K562 (cell line): Measurements from ENCODE around the gene PSD2. TPM values are rescaled to one million over a fixed set of nuclear protein-coding genes. Genes with fewer than 3 reads are reported as not detected.

Source experiments
- ADNP ChIP-seq: fragments of 200-800 bp; sonication (Bioruptor generic); IDR thresholded peaks from 2 replicates; pipeline ENCODE4 v1.6.1; 2016; ENCODE audit warnings: missing genetic modification characterization, missing compliant biosample characterization
- GATA2 ChIP-seq: sonication (generic); formaldehyde crosslinking; IDR thresholded peaks from 2 replicates; pipeline ENCODE4 v1.4.0; 2020; ENCODE audit warnings: mild to moderate bottlenecking, missing genetic modification reagents
- GATAD2B ChIP-seq: fragments of 450-650 bp; IDR thresholded peaks from 2 replicates; pipeline ENCODE4 v1.6.1; 2017; ENCODE audit warnings: mild to moderate bottlenecking, borderline replicate concordance
- HNRNPUL1 ChIP-seq: fragments of 200-400 bp; formaldehyde crosslinking; IDR thresholded peaks from 2 replicates; pipeline ENCODE4 v1.6.1; 2017; ENCODE audit warnings: low read length
- MAFF ChIP-seq: IDR thresholded peaks from 2 replicates; pipeline ENCODE4 v1.6.1; 2012; ENCODE audit warnings: low read length, improper control_type of control experiment
- RFX5 ChIP-seq: IDR thresholded peaks from 2 replicates; pipeline ENCODE4 v1.6.1; 2011; ENCODE audit warnings: low read depth, mild to moderate bottlenecking, improper control_type of control experiment, low read length
- ZNF217 ChIP-seq: sonication (generic); formaldehyde crosslinking; IDR thresholded peaks from 2 replicates; pipeline ENCODE4 v1.8.0; 2022; ENCODE audit warnings: mild to moderate bottlenecking, missing genetic modification reagents
- polyA plus RNA-seq, 8 experiments: library from polyadenylated mRNA; depleted of rRNA in 4 of 8; stranded (reverse) in 5 of 8; unstranded in 3 of 8; fragments of >200 nt; fragmentation: Nextera tagmentation in 2 of 8; fragmentation: Illumina TruSeq in 1 of 8; extraction: Ambion mirVana in 2 of 8; extraction: Trizol in 1 of 8; gene quantifications; 2 replicates each; pipeline versions ENCODE4 v1.2.1 to v1.2.3, GENCODE V29; 2011 to 2014; ENCODE audit warnings: inconsistent platforms in 1 of 8, missing spikeins in 1 of 8
- total RNA-seq, 7 experiments: library from RNA; depleted of rRNA in 6 of 7; stranded (reverse); fragments of >200 nt in 6 of 7; fragmentation: Illumina TruSeq in 2 of 7; extraction: Trizol in 2 of 7; gene quantifications; 2 replicates each; pipeline versions ENCODE4 v1.2.1 to v1.2.3, GENCODE V29; 2011 to 2021; ENCODE audit warnings: low replicate concordance in 1 of 7
- TF ChIP-seq, protein P1 (sequence below): sonication (generic); formaldehyde crosslinking; IDR thresholded peaks from 2 replicates; pipeline ENCODE4 v1.8.0; 2023; ENCODE audit warnings: missing genetic modification reagents, mild to moderate bottlenecking, borderline replicate concordance
- TF ChIP-seq, protein P2 (sequence below): fragments of 450-650 bp; conservative IDR thresholded peaks from 2 replicates; pipeline ENCODE4 v1.6.1; 2016; ENCODE audit warnings: missing genetic modification characterization, low read depth, mild to moderate bottlenecking, missing compliant biosample characterization, moderate library complexity
- TF ChIP-seq, protein P3 (sequence below): fragments of 450-650 bp; IDR thresholded peaks from 2 replicates; pipeline ENCODE4 v1.6.1; 2014; ENCODE audit warnings: low read depth, mild to moderate bottlenecking, moderate library complexity, borderline replicate concordance
- TF ChIP-seq, protein P4 (sequence below): fragments of 450-650 bp; IDR thresholded peaks from 2 replicates; pipeline ENCODE4 v1.6.1; 2017; ENCODE audit warnings: antibody characterized with exemption, mild to moderate bottlenecking
- TF ChIP-seq, protein P5 (sequence below): fragments of 250-450 bp; sonication (Bioruptor Pico); IDR thresholded peaks from 2 replicates; pipeline ENCODE4 v1.8.0; 2022; ENCODE audit warnings: moderate library complexity, mild to moderate bottlenecking, inconsistent platforms
- TF ChIP-seq, protein P6 (sequence below): sonication (generic); formaldehyde crosslinking; IDR thresholded peaks from 2 replicates; pipeline ENCODE4 v1.9.0; 2022; ENCODE audit warnings: mild to moderate bottlenecking, missing genetic modification reagents

The PSD2 gene
- total and polyA plus RNA-seq, 9 of the 15 experiments (the other 6 are each of a cell fraction or from before 2014, with no cell fraction given) = 0.01 to 0.09 (median 0.04) TPM; not detected in 4

DNA sequence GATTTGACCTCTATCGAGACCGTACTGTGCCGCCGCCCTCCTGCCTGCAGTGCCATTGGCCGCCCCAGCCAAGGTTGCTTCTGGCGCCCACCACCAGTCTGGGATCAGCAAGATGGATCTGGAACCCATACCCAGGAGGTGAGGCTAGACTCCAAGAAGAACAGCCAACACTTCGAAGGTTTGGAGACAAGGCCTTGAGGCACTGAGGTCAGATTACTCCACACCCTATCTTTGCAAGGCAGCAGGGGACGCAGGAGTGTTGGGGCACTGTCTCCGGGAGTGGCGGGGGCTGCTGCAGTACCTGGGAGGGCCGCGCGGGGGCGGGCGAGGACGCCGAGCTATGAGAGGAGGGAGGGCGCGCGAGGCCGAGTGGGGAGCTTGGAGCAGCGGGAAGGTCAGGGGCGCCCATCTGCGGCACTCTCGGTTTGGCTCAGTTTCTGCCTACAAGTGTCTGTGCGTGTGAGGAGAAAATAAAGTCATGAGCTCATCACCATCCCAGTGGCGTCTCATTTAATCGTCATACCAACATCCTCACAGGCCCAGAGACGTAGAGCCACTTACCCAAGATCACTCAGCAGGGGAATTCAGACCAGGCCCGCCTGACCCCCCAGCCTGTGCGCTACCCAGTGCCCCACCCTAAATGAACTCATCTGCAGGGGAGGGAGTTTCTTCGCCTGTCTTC lies 20.5 kb upstream of the PSD2 start (continued):
- TF ChIP-seq, protein P1, sequence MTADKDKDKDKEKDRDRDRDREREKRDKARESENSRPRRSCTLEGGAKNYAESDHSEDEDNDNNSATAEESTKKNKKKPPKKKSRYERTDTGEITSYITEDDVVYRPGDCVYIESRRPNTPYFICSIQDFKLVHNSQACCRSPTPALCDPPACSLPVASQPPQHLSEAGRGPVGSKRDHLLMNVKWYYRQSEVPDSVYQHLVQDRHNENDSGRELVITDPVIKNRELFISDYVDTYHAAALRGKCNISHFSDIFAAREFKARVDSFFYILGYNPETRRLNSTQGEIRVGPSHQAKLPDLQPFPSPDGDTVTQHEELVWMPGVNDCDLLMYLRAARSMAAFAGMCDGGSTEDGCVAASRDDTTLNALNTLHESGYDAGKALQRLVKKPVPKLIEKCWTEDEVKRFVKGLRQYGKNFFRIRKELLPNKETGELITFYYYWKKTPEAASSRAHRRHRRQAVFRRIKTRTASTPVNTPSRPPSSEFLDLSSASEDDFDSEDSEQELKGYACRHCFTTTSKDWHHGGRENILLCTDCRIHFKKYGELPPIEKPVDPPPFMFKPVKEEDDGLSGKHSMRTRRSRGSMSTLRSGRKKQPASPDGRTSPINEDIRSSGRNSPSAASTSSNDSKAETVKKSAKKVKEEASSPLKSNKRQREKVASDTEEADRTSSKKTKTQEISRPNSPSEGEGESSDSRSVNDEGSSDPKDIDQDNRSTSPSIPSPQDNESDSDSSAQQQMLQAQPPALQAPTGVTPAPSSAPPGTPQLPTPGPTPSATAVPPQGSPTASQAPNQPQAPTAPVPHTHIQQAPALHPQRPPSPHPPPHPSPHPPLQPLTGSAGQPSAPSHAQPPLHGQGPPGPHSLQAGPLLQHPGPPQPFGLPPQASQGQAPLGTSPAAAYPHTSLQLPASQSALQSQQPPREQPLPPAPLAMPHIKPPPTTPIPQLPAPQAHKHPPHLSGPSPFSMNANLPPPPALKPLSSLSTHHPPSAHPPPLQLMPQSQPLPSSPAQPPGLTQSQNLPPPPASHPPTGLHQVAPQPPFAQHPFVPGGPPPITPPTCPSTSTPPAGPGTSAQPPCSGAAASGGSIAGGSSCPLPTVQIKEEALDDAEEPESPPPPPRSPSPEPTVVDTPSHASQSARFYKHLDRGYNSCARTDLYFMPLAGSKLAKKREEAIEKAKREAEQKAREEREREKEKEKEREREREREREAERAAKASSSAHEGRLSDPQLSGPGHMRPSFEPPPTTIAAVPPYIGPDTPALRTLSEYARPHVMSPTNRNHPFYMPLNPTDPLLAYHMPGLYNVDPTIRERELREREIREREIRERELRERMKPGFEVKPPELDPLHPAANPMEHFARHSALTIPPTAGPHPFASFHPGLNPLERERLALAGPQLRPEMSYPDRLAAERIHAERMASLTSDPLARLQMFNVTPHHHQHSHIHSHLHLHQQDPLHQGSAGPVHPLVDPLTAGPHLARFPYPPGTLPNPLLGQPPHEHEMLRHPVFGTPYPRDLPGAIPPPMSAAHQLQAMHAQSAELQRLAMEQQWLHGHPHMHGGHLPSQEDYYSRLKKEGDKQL (CRISPR knock-in tag) = no peak
- TF ChIP-seq RFX5 = no peak
- TF ChIP-seq MAFF = no peak
- TF ChIP-seq, protein P2, sequence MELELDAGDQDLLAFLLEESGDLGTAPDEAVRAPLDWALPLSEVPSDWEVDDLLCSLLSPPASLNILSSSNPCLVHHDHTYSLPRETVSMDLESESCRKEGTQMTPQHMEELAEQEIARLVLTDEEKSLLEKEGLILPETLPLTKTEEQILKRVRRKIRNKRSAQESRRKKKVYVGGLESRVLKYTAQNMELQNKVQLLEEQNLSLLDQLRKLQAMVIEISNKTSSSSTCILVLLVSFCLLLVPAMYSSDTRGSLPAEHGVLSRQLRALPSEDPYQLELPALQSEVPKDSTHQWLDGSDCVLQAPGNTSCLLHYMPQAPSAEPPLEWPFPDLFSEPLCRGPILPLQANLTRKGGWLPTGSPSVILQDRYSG (tag) = no peak
- TF ChIP-seq, protein P3, sequence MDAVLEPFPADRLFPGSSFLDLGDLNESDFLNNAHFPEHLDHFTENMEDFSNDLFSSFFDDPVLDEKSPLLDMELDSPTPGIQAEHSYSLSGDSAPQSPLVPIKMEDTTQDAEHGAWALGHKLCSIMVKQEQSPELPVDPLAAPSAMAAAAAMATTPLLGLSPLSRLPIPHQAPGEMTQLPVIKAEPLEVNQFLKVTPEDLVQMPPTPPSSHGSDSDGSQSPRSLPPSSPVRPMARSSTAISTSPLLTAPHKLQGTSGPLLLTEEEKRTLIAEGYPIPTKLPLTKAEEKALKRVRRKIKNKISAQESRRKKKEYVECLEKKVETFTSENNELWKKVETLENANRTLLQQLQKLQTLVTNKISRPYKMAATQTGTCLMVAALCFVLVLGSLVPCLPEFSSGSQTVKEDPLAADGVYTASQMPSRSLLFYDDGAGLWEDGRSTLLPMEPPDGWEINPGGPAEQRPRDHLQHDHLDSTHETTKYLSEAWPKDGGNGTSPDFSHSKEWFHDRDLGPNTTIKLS = no peak
- TF ChIP-seq, protein P4, sequence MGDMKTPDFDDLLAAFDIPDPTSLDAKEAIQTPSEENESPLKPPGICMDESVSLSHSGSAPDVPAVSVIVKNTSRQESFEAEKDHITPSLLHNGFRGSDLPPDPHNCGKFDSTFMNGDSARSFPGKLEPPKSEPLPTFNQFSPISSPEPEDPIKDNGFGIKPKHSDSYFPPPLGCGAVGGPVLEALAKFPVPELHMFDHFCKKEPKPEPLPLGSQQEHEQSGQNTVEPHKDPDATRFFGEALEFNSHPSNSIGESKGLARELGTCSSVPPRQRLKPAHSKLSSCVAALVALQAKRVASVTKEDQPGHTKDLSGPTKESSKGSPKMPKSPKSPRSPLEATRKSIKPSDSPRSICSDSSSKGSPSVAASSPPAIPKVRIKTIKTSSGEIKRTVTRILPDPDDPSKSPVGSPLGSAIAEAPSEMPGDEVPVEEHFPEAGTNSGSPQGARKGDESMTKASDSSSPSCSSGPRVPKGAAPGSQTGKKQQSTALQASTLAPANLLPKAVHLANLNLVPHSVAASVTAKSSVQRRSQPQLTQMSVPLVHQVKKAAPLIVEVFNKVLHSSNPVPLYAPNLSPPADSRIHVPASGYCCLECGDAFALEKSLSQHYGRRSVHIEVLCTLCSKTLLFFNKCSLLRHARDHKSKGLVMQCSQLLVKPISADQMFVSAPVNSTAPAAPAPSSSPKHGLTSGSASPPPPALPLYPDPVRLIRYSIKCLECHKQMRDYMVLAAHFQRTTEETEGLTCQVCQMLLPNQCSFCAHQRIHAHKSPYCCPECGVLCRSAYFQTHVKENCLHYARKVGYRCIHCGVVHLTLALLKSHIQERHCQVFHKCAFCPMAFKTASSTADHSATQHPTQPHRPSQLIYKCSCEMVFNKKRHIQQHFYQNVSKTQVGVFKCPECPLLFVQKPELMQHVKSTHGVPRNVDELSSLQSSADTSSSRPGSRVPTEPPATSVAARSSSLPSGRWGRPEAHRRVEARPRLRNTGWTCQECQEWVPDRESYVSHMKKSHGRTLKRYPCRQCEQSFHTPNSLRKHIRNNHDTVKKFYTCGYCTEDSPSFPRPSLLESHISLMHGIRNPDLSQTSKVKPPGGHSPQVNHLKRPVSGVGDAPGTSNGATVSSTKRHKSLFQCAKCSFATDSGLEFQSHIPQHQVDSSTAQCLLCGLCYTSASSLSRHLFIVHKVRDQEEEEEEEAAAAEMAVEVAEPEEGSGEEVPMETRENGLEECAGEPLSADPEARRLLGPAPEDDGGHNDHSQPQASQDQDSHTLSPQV = no peak
- no peak for TF ChIP-seq HNRNPUL1
- TF ChIP-seq ZNF217 = no peak
- peak; percentile 47; the same call in 1 of the 2 replicates for TF ChIP-seq ADNP (tag)
- TF ChIP-seq GATA2 (CRISPR knock-in tag) = peak; percentile 69
- TF ChIP-seq, protein P5, sequence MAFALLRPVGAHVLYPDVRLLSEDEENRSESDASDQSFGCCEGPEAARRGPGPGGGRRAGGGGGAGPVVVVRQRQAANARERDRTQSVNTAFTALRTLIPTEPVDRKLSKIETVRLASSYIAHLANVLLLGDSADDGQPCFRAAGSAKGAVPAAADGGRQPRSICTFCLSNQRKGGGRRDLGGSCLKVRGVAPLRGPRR (CRISPR knock-in tag) = no peak
- no peak for TF ChIP-seq GATAD2B
- TF ChIP-seq, protein P6, sequence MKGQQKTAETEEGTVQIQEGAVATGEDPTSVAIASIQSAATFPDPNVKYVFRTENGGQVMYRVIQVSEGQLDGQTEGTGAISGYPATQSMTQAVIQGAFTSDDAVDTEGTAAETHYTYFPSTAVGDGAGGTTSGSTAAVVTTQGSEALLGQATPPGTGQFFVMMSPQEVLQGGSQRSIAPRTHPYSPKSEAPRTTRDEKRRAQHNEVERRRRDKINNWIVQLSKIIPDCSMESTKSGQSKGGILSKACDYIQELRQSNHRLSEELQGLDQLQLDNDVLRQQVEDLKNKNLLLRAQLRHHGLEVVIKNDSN (CRISPR knock-in tag) = no peak
